Neural cell (in vitro differentiated cells): ENCODE results near the gene IPO9. TPM values are rescaled to one million over a fixed set of nuclear protein-coding genes. Genes with fewer than 3 reads are reported as not detected.

Source experiments
- H2AFZ ChIP-seq: fragments of 200-600, 300-800 bp; sonication (generic), shearing (Covaris generic); 2 replicates; pipeline ENCODE4 v1.6.0; 2014; ENCODE audit warnings: low read depth, mild to moderate bottlenecking, antibody characterized with exemption, low read length, moderate library complexity
- H3F3A ChIP-seq: fragments of 200-600 bp; shearing (Covaris generic); 2 replicates; pipeline ENCODE4 v1.6.1; 2016; ENCODE audit warnings: mild to moderate bottlenecking, moderate library complexity, mixed read lengths, antibody characterized with exemption, low read length; ENCODE audit not compliant: insufficient read depth, poor library complexity, severe bottlenecking
- H3K27ac ChIP-seq: fragments of 200-600, 300-800 bp; sonication (generic), shearing (Covaris generic); 2 replicates; pipeline ENCODE4 v1.5.1; 2014; ENCODE audit warnings: mild to moderate bottlenecking, low read length, moderate library complexity
- H3K27me3 ChIP-seq: fragments of 300-800, 200-600 bp; sonication (generic), shearing (Covaris generic); 2 replicates; pipeline ENCODE4 v1.6.0; 2014; ENCODE audit warnings: mild to moderate bottlenecking, low read depth, low read length, moderate library complexity; ENCODE audit not compliant: insufficient read depth
- H3K36me3 ChIP-seq: fragments of 300-800, 200-600 bp; sonication (generic), shearing (Covaris generic); 2 replicates; pipeline ENCODE4 v1.5.1; 2014; ENCODE audit warnings: mild to moderate bottlenecking, antibody characterized with exemption, low read length, moderate library complexity; ENCODE audit not compliant: insufficient read depth
- H3K4me2 ChIP-seq: fragments of 300-800, 200-600 bp; sonication (generic), shearing (Covaris generic); 2 replicates; pipeline ENCODE4 v1.6.0; 2014; ENCODE audit warnings: mild to moderate bottlenecking, low read length
- H3K4me3 ChIP-seq: fragments of 300-800, 200-600 bp; sonication (generic), shearing (Covaris generic); 2 replicates; pipeline ENCODE4 v1.5.1; 2014; ENCODE audit warnings: mild to moderate bottlenecking, low read length, moderate library complexity
- H3K79me2 ChIP-seq: fragments of 200-600 bp; shearing (Covaris generic); replicated peaks from 2 replicates; pipeline ENCODE4 v1.6.0; 2014; ENCODE audit warnings: mild to moderate bottlenecking, low read length, moderate library complexity; ENCODE audit not compliant: insufficient read depth
- H3K9ac ChIP-seq: fragments of 300-800, 200-600 bp; sonication (generic), shearing (Covaris generic); 2 replicates; pipeline ENCODE4 v1.6.1; 2016; ENCODE audit warnings: mild to moderate bottlenecking, low read length, mixed read lengths
- H3K9me2 ChIP-seq: fragments of 200-600 bp; shearing (Covaris generic); 2 replicates; pipeline ENCODE4 v1.6.1; 2016; ENCODE audit warnings: mild to moderate bottlenecking, low read length, mixed read lengths; ENCODE audit not compliant: insufficient read depth
- H3K9me3 ChIP-seq: fragments of 200-600, 300-800 bp; sonication (generic), shearing (Covaris generic); 2 replicates; pipeline ENCODE4 v1.6.1; 2016; ENCODE audit warnings: mild to moderate bottlenecking, mixed run types, low read length, moderate library complexity, mixed read lengths
- H4K20me1 ChIP-seq: fragments of 200-600 bp; shearing (Covaris generic); 2 replicates; pipeline ENCODE4 v1.6.1; 2016; ENCODE audit warnings: mild to moderate bottlenecking, mixed run types; ENCODE audit not compliant: insufficient read depth
- EP300 ChIP-seq: fragments of 450-650 bp; conservative IDR thresholded peaks from 2 replicates; pipeline ENCODE4 v1.6.1; 2014; ENCODE audit warnings: antibody characterized with exemption, mild to moderate bottlenecking, moderate library complexity; ENCODE audit not compliant: poor library complexity, severe bottlenecking
- EZH2 ChIP-seq: fragments of 200-600, 300-800 bp; shearing (Covaris generic), sonication (generic); IDR thresholded peaks from 2 replicates; pipeline ENCODE4 v1.6.1; 2014; ENCODE audit warnings: antibody characterized with exemption, low read length, borderline replicate concordance, mild to moderate bottlenecking; ENCODE audit not compliant: insufficient read depth, poor library complexity, severe bottlenecking
- POLR2AphosphoS5 ChIP-seq: IDR thresholded peaks from 2 replicates; pipeline ENCODE4 v1.6.1; 2012
- RAD21 ChIP-seq: fragments of 450-650 bp; conservative IDR thresholded peaks from 2 replicates; pipeline ENCODE4 v1.6.1; 2014; ENCODE audit warnings: antibody characterized with exemption, mild to moderate bottlenecking, moderate library complexity
- SMC3 ChIP-seq: fragments of 450-650 bp; conservative IDR thresholded peaks from 2 replicates; pipeline ENCODE4 v1.6.1; 2014; ENCODE audit warnings: antibody characterized with exemption, mild to moderate bottlenecking, moderate library complexity; ENCODE audit not compliant: poor library complexity
- TAF1 ChIP-seq: IDR thresholded peaks from 2 replicates; pipeline ENCODE4 v1.6.1; 2012; ENCODE audit warnings: low read depth
- polyA plus RNA-seq: library from polyadenylated mRNA; depleted of rRNA; stranded (reverse); fragments of >200 nt; gene quantifications from 2 replicates; pipeline ENCODE4 v1.2.3, GENCODE V29; 2014
- TF ChIP-seq, protein P1 (sequence below): IDR thresholded peaks from 2 replicates; pipeline ENCODE4 v1.6.1; 2012; ENCODE audit warnings: borderline replicate concordance
- TF ChIP-seq, protein P2 (sequence below): fragments of 450-650 bp; IDR thresholded peaks from 2 replicates; pipeline ENCODE4 v1.5.1; 2014; ENCODE audit warnings: antibody characterized with exemption, mild to moderate bottlenecking, moderate library complexity; ENCODE audit not compliant: poor library complexity, severe bottlenecking

The IPO9 gene
- polyA plus RNA-seq, 1 donor from 2014 or later, result 45.0 TPM

DNA sequence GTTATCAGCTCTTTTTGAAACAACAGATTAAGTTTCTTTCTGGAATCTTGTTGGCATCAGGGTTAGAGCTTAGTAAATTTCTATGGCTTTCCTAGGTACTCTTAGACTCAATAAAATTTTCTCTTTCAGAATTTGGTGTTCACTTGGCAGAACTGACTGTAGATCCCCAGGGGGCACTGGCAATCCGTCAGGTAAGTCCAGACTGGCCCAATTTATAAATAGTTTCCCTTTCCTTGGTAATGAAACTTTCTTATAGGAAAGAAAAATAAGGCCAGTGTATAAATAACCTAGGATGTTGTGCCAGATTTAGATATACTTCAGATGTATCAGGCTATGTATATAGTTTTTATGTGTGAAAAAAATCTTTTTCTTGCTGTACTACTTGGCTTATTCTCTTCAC is 18.2 kb downstream of the IPO9 start:
- H3K27me3 ChIP-seq, result no peaks in the 10 kb centered on the region
- TF ChIP-seq, protein P1, sequence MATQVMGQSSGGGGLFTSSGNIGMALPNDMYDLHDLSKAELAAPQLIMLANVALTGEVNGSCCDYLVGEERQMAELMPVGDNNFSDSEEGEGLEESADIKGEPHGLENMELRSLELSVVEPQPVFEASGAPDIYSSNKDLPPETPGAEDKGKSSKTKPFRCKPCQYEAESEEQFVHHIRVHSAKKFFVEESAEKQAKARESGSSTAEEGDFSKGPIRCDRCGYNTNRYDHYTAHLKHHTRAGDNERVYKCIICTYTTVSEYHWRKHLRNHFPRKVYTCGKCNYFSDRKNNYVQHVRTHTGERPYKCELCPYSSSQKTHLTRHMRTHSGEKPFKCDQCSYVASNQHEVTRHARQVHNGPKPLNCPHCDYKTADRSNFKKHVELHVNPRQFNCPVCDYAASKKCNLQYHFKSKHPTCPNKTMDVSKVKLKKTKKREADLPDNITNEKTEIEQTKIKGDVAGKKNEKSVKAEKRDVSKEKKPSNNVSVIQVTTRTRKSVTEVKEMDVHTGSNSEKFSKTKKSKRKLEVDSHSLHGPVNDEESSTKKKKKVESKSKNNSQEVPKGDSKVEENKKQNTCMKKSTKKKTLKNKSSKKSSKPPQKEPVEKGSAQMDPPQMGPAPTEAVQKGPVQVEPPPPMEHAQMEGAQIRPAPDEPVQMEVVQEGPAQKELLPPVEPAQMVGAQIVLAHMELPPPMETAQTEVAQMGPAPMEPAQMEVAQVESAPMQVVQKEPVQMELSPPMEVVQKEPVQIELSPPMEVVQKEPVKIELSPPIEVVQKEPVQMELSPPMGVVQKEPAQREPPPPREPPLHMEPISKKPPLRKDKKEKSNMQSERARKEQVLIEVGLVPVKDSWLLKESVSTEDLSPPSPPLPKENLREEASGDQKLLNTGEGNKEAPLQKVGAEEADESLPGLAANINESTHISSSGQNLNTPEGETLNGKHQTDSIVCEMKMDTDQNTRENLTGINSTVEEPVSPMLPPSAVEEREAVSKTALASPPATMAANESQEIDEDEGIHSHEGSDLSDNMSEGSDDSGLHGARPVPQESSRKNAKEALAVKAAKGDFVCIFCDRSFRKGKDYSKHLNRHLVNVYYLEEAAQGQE, result no peak
- TF ChIP-seq TAF1 (no peak), SMC3 (no peak), POLR2AphosphoS5 (no peak), EZH2 (no peak), RAD21 (no peak), EP300 (no peak)
- TF ChIP-seq, protein P2, sequence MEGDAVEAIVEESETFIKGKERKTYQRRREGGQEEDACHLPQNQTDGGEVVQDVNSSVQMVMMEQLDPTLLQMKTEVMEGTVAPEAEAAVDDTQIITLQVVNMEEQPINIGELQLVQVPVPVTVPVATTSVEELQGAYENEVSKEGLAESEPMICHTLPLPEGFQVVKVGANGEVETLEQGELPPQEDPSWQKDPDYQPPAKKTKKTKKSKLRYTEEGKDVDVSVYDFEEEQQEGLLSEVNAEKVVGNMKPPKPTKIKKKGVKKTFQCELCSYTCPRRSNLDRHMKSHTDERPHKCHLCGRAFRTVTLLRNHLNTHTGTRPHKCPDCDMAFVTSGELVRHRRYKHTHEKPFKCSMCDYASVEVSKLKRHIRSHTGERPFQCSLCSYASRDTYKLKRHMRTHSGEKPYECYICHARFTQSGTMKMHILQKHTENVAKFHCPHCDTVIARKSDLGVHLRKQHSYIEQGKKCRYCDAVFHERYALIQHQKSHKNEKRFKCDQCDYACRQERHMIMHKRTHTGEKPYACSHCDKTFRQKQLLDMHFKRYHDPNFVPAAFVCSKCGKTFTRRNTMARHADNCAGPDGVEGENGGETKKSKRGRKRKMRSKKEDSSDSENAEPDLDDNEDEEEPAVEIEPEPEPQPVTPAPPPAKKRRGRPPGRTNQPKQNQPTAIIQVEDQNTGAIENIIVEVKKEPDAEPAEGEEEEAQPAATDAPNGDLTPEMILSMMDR, result no peak
- H4K20me1 ChIP-seq, result peaks cover 3% of the 10 kb centered on the region
- peaks cover 53% of the 10 kb centered on the region for H3K79me2 ChIP-seq
- H3K36me3 ChIP-seq, result peaks cover 18% of the 10 kb centered on the region
- no peaks in the 10 kb centered on the region for H3F3A ChIP-seq
- H3K4me2 ChIP-seq, result no peak overlapping the region
- no peak overlapping the region for H2AFZ ChIP-seq
- no peak overlapping the region for H3K9ac ChIP-seq
- no peaks in the 10 kb centered on the region for H3K9me3 ChIP-seq
- no peak overlapping the region for H3K4me3 ChIP-seq
- H3K9me2 ChIP-seq, result no peaks in the 10 kb centered on the region
- H3K27ac ChIP-seq, result no peak overlapping the region

DNA sequence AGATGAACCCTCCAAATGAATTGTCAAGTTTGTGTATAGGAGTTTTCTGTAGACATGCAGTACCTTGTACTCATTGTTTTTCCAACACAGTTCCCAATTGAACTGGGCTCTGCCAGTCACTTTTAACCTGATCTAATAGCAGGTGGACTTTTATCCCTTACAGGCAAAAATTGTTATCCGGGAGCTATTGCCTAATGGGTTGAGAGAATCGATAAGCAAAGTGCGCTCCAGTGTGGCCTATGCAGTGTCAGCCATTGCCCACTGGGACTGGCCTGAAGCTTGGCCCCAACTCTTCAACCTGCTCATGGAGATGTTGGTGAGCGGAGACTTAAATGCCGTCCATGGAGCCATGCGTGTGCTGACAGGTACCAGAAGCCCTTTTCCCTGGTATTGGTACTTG is 19.3 kb downstream of the IPO9 start:
- no peaks in the 10 kb centered on the region for H3K27me3 ChIP-seq
- no peak for TF ChIP-seq POLR2AphosphoS5
- no peak for TF ChIP-seq EZH2
- no peak for TF ChIP-seq RAD21
- no peak overlapping the region for H3K4me2 ChIP-seq
- peaks cover 42% of the 10 kb centered on the region for H3K79me2 ChIP-seq
- no peak overlapping the region for H3K27ac ChIP-seq
- no peaks in the 10 kb centered on the region for H3K9me3 ChIP-seq
- no peaks in the 10 kb centered on the region for H3F3A ChIP-seq
- no peak overlapping the region for H3K9ac ChIP-seq
- no peak overlapping the region for H2AFZ ChIP-seq
- H3K4me3 ChIP-seq, result no peak overlapping the region
- H3K36me3 ChIP-seq, result peaks cover 18% of the 10 kb centered on the region
- peaks cover 3% of the 10 kb centered on the region for H4K20me1 ChIP-seq
- no peaks in the 10 kb centered on the region for H3K9me2 ChIP-seq
